ENCODE measurements around the gene MED6. TPM values are rescaled to one million over a fixed set of nuclear protein-coding genes. Genes with fewer than 3 reads are reported as not detected.

Gene MED6
- total RNA-seq, 1 donor from 2014 or later: 32.8 TPM

GRCh38 chr14:70597731-70598130 lies 2.7 kb downstream of the MED6 start:
- no peak for DNase-seq

GRCh38 chr14:70595443-70596185 lies 4.8 kb downstream of the MED6 start:
- no peak for DNase-seq

- no peak for DNase-seq
Observed at GRCh38 chr14:70594461-70594860, 6.0 kb downstream of the MED6 start.

- no peak for DNase-seq
Observed at GRCh38 chr14:70585231-70585630, 15.2 kb downstream of the MED6 start.

- DNase-seq: no peak
Observed at GRCh38 chr14:70576891-70577290, 23.6 kb downstream of the MED6 start.

- no peak for DNase-seq
Observed at GRCh38 chr14:70573050-70573449, 27.4 kb downstream of the MED6 start.

GRCh38 chr14:70571139-70571538 lies 29.3 kb downstream of the MED6 start:
- no peak for DNase-seq

GRCh38 chr14:70567791-70568190 lies 32.7 kb downstream of the MED6 start:
- DNase-seq: peak; percentile 74

GRCh38 chr14:70563869-70564268 lies 36.6 kb downstream of the MED6 start:
- DNase-seq: no peak

GRCh38 chr14:70563417-70563816 lies 37.0 kb downstream of the MED6 start:
- DNase-seq: no peak

- no peak for DNase-seq
Observed at GRCh38 chr14:70558356-70558755, 42.1 kb downstream of the MED6 start.

GRCh38 chr14:70555890-70556289 lies 44.6 kb downstream of the MED6 start:
- peak; percentile 19 for DNase-seq

- no peak for DNase-seq
Observed at GRCh38 chr14:70538087-70538486, 62.4 kb downstream of the MED6 start.

GRCh38 chr14:70536830-70537229 lies 63.6 kb downstream of the MED6 start:
- DNase-seq: no peak

GRCh38 chr14:70534904-70535303 lies 65.6 kb downstream of the MED6 start, which contains the start of gene ADAM20:
Gene ADAM20, minus strand, starts transcription at chr14:70535004. Its CDS starts 10,247 bp downstream, at chr14:70524757.
- DNase-seq: no peak

Other genes with a start within 250 kb of the MED6 start
- 41.0 and 71.0 TPM in 2 replicates for gene COX16, start 241.0 kb downstream of the MED6 start, total RNA-seq
- 20.1 and 29.1 TPM in 2 replicates for gene SYNJ2BP, start 183.6 kb downstream of the MED6 start, total RNA-seq
- gene ADAM21, start 148.5 kb downstream of the MED6 start, total RNA-seq: 0.17 and 0.33 TPM in 2 replicates
- gene ADAM20, start 65.7 kb downstream of the MED6 start, total RNA-seq: 0.37 and 1.5 TPM in 2 replicates
- 0.23 and 0.34 TPM in 2 replicates for gene TTC9, start 41.3 kb upstream of the MED6 start, total RNA-seq
- 0.14 and 0.68 TPM in 2 replicates for gene MAP3K9, start 208.9 kb upstream of the MED6 start, total RNA-seq

Data from dermis blood vessel endothelial cell (primary cell).